ENCODE data around the gene PPT1.
"Not testable (repeated sequence)": the region's sequence is repeated elsewhere in the genome, so short reads cannot be mapped to it uniquely, and the experiment has no call there.

Gene PPT1

DNA sequence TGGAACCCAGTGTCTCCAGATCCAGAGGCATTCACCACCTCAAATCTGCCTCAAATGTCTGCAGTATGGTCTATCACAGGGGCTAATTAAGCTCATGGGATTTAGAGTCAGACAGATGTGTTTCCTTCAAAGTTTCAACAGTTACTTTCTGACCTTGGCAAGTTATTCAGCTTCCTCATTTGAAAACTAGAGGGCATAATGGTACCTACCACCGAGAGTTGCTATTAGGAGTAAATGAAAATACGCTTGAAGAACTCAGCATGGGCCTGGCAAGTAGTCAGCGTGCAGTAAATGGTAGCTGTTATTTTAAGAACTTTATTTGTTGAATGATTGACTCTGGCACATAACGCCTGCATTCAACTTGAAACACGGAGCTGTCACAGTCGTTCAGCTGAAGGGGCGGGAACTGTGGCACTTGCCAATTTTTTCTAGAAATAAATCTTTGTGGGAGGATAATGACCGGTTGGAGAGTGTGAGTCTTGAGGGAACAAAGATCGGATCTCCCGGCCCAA, 57.8 kb downstream of the PPT1 start:
- Histone ChIP-seq H3K27ac (replicated peaks) (peak overlapping the region; percentile 98), H3K27me3 (ENCODE audit: insufficient read depth, poor library complexity, severe bottlenecking) (no peaks in the 10 kb centered on the region), H3K4me3 (replicated peaks; ENCODE audit: insufficient read depth, low read length) (peak overlapping the region; percentile 52)
- TF ChIP-seq CTCF (IDR thresholded peaks at IDR 0.05; ENCODE audit: insufficient read depth, low read length) (no peak), SPI1 (IDR thresholded peaks at IDR 0.05; ENCODE audit: borderline replicate concordance, low read depth) (peak; percentile 49; the same call in 1 of the 2 replicates), POLR2AphosphoS5 (IDR thresholded peaks at IDR 0.05; ENCODE audit: low read depth) (no peak), GABPA (IDR thresholded peaks at IDR 0.05; ENCODE audit: low read depth) (no peak)
- TF ChIP-seq, protein P1, sequence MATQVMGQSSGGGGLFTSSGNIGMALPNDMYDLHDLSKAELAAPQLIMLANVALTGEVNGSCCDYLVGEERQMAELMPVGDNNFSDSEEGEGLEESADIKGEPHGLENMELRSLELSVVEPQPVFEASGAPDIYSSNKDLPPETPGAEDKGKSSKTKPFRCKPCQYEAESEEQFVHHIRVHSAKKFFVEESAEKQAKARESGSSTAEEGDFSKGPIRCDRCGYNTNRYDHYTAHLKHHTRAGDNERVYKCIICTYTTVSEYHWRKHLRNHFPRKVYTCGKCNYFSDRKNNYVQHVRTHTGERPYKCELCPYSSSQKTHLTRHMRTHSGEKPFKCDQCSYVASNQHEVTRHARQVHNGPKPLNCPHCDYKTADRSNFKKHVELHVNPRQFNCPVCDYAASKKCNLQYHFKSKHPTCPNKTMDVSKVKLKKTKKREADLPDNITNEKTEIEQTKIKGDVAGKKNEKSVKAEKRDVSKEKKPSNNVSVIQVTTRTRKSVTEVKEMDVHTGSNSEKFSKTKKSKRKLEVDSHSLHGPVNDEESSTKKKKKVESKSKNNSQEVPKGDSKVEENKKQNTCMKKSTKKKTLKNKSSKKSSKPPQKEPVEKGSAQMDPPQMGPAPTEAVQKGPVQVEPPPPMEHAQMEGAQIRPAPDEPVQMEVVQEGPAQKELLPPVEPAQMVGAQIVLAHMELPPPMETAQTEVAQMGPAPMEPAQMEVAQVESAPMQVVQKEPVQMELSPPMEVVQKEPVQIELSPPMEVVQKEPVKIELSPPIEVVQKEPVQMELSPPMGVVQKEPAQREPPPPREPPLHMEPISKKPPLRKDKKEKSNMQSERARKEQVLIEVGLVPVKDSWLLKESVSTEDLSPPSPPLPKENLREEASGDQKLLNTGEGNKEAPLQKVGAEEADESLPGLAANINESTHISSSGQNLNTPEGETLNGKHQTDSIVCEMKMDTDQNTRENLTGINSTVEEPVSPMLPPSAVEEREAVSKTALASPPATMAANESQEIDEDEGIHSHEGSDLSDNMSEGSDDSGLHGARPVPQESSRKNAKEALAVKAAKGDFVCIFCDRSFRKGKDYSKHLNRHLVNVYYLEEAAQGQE (IDR thresholded peaks at IDR 0.05; ENCODE audit: insufficient replicate concordance, low read depth) = no peak
- peak in 1 of 2 experiments; percentile 61 for DNase-seq (ENCODE audit: low read depth in 1 of 2, low spot score in 1 of 2)

GRCh38 chr1:40038697-40039096, 58.4 kb downstream of the PPT1 start:
- H3K4me3 ChIP-seq (replicated peaks; ENCODE audit: insufficient read depth, low read length) = no peak overlapping the region
- peak in 1 of 2 experiments; percentile 74 for DNase-seq (ENCODE audit: low read depth in 1 of 2, low spot score in 1 of 2)
- TF ChIP-seq POLR2AphosphoS5 (IDR thresholded peaks at IDR 0.05; ENCODE audit: low read depth) = no peak
- peak; percentile 11; the same call in 1 of the 2 replicates for TF ChIP-seq SPI1 (IDR thresholded peaks at IDR 0.05; ENCODE audit: borderline replicate concordance, low read depth)
- no peaks in the 10 kb centered on the region for H3K27me3 ChIP-seq (ENCODE audit: insufficient read depth, poor library complexity, severe bottlenecking)
- peak overlapping the region; percentile 98 for H3K27ac ChIP-seq (replicated peaks)

DNA sequence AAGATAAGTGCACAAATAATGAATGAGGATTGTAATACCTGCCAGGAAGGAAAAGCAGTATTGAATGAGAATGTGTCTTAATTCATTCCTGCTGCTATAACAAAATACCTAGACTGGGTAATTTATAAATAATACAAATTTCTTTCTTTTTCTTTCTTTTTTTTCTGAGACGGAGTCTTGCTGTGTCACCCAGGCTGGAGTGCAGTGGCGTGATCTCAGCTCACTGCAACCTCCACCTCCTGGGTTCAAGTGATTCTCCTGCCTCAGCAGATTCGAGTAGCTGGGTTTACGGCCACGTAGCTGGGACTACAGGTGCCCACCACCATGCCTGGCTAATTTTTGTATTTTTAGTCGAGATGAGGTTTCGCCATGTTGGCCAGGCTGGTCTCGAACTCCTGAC, 59.8 kb downstream of the PPT1 start:
- not testable (repeated sequence) for H3K4me3 ChIP-seq (replicated peaks; ENCODE audit: insufficient read depth, low read length); DNase-seq (ENCODE audit: low read depth in 1 of 2, low spot score in 1 of 2); H3K27me3 ChIP-seq (ENCODE audit: insufficient read depth, poor library complexity, severe bottlenecking)
- peak overlapping the region; percentile 33; the same call in 1 of the 2 replicates for H3K27ac ChIP-seq (replicated peaks)

DNA sequence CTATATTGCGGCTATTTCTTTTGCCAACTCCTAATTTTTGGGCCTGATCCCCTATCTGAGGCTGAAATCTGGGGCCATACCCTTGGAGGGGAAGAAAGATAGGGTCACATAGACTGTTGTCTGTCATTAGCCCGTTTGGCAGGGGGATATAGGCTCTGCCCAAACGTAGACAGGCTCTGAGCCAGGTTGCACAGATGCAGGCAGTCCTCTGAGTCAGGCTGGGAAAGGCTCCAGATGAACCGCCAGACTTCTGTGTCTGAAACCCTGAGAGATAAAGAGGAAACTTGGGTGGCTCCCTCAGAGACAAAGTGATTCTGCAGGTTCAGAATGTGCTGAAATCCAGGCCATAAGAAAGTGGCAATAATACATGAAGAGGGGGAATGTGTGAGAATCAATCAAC, 60.5 kb downstream of the PPT1 start:
- DNase-seq (ENCODE audit: low read depth in 1 of 2, low spot score in 1 of 2) = peak in 1 of 2 experiments; percentile 74
- Histone ChIP-seq H3K4me3 (replicated peaks; ENCODE audit: insufficient read depth, low read length) (no peak overlapping the region), H3K27ac (replicated peaks) (peak overlapping the region; percentile 33), H3K27me3 (ENCODE audit: insufficient read depth, poor library complexity, severe bottlenecking) (no peaks in the 10 kb centered on the region)
- TF ChIP-seq, protein P1 (IDR thresholded peaks at IDR 0.05; ENCODE audit: insufficient replicate concordance, low read depth) = no peak
- TF ChIP-seq CTCF (IDR thresholded peaks at IDR 0.05; ENCODE audit: insufficient read depth, low read length) (no peak), POLR2AphosphoS5 (IDR thresholded peaks at IDR 0.05; ENCODE audit: low read depth) (no peak), SPI1 (IDR thresholded peaks at IDR 0.05; ENCODE audit: borderline replicate concordance, low read depth) (no peak), GABPA (IDR thresholded peaks at IDR 0.05; ENCODE audit: low read depth) (no peak)

DNA sequence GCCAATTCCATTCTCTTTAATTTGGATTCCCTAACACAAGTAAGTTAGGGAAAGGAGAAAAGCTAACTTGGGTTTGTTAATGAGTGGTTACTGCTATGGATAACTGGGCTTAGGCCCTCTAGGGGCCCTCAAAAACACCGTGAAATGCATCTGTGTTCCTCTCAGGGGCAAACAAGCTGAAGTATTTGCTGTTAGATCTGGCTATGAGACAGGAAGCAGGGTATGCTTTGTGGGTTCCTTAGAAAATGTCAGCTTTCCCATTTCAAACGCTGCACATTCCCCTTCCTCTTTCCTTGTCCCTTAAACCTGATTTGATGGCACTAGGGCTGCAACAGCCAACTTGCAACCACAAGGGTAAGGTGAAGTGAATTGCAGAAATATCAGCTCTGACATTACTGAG, 62.2 kb downstream of the PPT1 start:
- H3K4me3 ChIP-seq (replicated peaks; ENCODE audit: insufficient read depth, low read length) = no peak overlapping the region
- no peaks in the 10 kb centered on the region for H3K27me3 ChIP-seq (ENCODE audit: insufficient read depth, poor library complexity, severe bottlenecking)
- H3K27ac ChIP-seq (replicated peaks) = peak overlapping the region; percentile 61
- DNase-seq (ENCODE audit: low read depth in 1 of 2, low spot score in 1 of 2) = peak; percentile 59 to 76
- TF ChIP-seq SPI1 (IDR thresholded peaks at IDR 0.05; ENCODE audit: borderline replicate concordance, low read depth) = peak; percentile 84; the same call in 1 of the 2 replicates
- peak; percentile 13 for TF ChIP-seq CTCF (IDR thresholded peaks at IDR 0.05; ENCODE audit: insufficient read depth, low read length)
- TF ChIP-seq GABPA (IDR thresholded peaks at IDR 0.05; ENCODE audit: low read depth) = no peak
- peak; percentile 43; the same call in 1 of the 2 replicates for TF ChIP-seq POLR2AphosphoS5 (IDR thresholded peaks at IDR 0.05; ENCODE audit: low read depth)
- TF ChIP-seq, protein P1 (IDR thresholded peaks at IDR 0.05; ENCODE audit: insufficient replicate concordance, low read depth) = no peak
